Esophagus squamous epithelium (tissue), 5 donors: ENCODE measurements around the gene CTTN. TPM values are rescaled to one million over a fixed set of nuclear protein-coding genes. Genes with fewer than 3 reads are reported as not detected.

ENCODE experiments used
- DNase-seq: peaks from one replicate; lab custom pipeline; 2025; lab: John Stamatoyannopoulos, UW
- H3K27ac ChIP-seq, 4 donors: fragments of 200-600 bp; sonication (generic); one replicate each; pipeline ENCODE4 v1.5.1; 2016 to 2019; ENCODE audit warnings: mild to moderate bottlenecking in 1 of 4
- H3K27me3 ChIP-seq, 4 donors: fragments of 200-600 bp; sonication (generic); 1 replicate in 3 of 4; 2 replicates in 1 of 4; pipeline versions ENCODE4 v1.5.1 to v1.6.0; 2017 to 2021; ENCODE audit warnings: antibody characterized with exemption in 1 of 4
- H3K36me3 ChIP-seq, 3 donors: fragments of 200-600 bp; sonication (generic); one replicate each; pipeline ENCODE4 v1.5.1; 2016 to 2019
- H3K4me1 ChIP-seq, 3 donors: fragments of 200-600 bp; sonication (generic); one replicate each; pipeline ENCODE4 v1.5.1; 2017 to 2019
- H3K4me3 ChIP-seq, 4 donors: fragments of 200-600 bp; sonication (generic); 1 replicate in 3 of 4; 2 replicates in 1 of 4; pipeline ENCODE4 v1.5.1; 2016 to 2019; ENCODE audit warnings: mild to moderate bottlenecking in 2 of 4, moderate library complexity in 1 of 4
- H3K9me3 ChIP-seq, 3 donors: fragments of 200-600 bp; sonication (generic); one replicate each; pipeline ENCODE4 v1.5.1; 2016 to 2019
- POLR2A ChIP-seq, 4 donors: fragments of 450-650 bp; IDR thresholded peaks; one replicate each; pipeline ENCODE4 v1.6.1; 2017; ENCODE audit warnings: antibody characterized with exemption in 4 of 4, mild to moderate bottlenecking in 4 of 4, moderate library complexity in 3 of 4
- WGBS, 2 donors: methylation state at CpG; one replicate each; pipeline ENCODE4 v1.1.5; 2018; 5-methylcytosine and 5-hydroxymethylcytosine counted together
- intact Hi-C: fragments of 100-400 bp; cut with DNase I; formaldehyde crosslinking; loops from one replicate; pipeline ENCODE4 v1.15.0; 2022
- total RNA-seq, 4 donors: library from RNA; depleted of rRNA; stranded (reverse); fragments of >200 nt; gene quantifications; one replicate each; pipeline ENCODE4 v1.1.0, GENCODE V29; 2016
- TF ChIP-seq, protein P1 (sequence below), 6 experiments: fragments of 450-650 bp in 4 of 6; fragments of 200-600 bp in 2 of 6; sonication (generic) in 2 of 6; IDR thresholded peaks; one replicate each; pipeline ENCODE4 v1.5.1; 2016 to 2019; ENCODE audit warnings: antibody characterized with exemption in 6 of 6, mild to moderate bottlenecking in 4 of 6, moderate library complexity in 4 of 6
- donor health status: DM: yes; HTN: yes; CAD: no.

Gene CTTN
- total RNA-seq, 4 donors from 2014 or later, result 244 to 444 (median 320) TPM

DNA sequence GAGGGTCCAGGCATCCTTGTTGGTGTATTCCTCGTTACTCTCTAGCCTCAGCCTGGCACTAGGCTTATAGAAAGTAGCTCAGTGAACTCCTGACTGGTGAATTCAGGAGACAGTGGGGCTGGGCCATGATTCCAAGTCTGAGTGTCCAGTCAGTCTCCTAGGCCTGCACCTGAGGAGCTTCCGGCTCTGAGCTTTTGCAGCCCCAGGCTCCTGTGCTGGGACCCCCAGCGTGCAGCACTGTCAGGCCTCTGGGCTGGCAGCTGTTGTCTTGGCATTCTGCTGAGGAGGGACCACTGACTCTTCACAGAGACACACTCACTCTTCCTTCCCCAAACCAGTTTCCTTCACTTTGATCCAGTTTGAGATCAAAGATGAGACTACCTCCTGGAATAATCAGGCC lies 82.4 kb downstream of the CTTN start:
- H3K27ac ChIP-seq, result no peak overlapping the region
- H3K4me1 ChIP-seq, result no peaks in the 10 kb centered on the region
- no peak overlapping the region for H3K4me3 ChIP-seq
- TF ChIP-seq POLR2A (IDR thresholded peaks at IDR 0.05), result no peak
- TF ChIP-seq, protein P1, sequence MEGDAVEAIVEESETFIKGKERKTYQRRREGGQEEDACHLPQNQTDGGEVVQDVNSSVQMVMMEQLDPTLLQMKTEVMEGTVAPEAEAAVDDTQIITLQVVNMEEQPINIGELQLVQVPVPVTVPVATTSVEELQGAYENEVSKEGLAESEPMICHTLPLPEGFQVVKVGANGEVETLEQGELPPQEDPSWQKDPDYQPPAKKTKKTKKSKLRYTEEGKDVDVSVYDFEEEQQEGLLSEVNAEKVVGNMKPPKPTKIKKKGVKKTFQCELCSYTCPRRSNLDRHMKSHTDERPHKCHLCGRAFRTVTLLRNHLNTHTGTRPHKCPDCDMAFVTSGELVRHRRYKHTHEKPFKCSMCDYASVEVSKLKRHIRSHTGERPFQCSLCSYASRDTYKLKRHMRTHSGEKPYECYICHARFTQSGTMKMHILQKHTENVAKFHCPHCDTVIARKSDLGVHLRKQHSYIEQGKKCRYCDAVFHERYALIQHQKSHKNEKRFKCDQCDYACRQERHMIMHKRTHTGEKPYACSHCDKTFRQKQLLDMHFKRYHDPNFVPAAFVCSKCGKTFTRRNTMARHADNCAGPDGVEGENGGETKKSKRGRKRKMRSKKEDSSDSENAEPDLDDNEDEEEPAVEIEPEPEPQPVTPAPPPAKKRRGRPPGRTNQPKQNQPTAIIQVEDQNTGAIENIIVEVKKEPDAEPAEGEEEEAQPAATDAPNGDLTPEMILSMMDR (IDR thresholded peaks at IDR 0.05), result no peak
- DNase-seq, result no peak
- intact Hi-C loops, result no loop called here
- H3K27me3 ChIP-seq, result no peaks in the 10 kb centered on the region
- H3K36me3 ChIP-seq, result no peaks in the 10 kb centered on the region
- 84 to 92% methylated on average over 2 to 3 of the region's 3 CpGs for WGBS, 2 donors
- H3K9me3 ChIP-seq, result no peaks in the 10 kb centered on the region

DNA sequence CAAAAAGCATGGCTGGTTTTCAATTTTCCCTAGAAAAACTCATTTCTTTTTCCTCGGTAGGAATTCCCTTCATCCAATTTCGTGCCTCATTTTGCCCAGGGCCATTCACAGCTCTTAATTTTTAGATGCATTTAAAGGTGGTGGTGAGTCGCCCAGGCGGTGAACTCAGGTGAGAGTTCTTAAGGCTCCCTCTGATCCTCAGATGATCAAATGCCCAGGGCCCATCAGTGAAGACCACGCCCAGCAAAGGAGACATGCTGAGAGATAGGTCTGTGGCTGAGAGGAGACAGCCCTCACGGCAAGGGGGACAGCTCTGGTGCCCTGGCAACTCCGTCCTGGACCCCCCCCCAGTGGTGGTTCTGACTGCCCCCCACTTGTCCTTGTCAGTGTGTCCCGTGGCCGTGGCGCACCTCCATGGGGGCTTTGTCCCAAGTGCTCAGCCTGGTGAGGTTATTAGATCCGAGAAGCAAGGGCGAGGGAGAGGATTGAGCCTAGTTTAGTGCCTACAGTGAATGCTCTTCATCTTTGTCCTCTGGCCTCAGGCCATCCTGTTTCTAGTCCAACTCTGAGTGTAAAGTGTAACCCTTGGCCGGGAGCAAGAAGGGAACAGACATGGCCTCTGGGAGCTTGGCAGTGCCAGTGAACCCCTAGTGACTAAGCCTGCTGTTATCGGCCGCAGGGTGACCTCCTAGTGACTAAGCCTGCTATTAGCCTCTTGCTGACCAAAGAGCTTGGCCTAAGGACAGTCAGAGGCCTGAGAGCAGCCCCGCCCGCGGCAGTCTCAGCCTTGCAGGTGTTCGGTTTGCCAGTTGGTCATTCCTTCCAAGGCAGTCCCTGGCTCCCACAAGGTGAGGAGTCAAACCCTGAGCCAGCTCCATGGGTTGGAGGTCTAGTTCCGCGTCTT lies 83.5 kb downstream of the CTTN start:
- no peak for DNase-seq
- no peaks in the 10 kb centered on the region for H3K4me1 ChIP-seq
- no peaks in the 10 kb centered on the region for H3K9me3 ChIP-seq
- H3K27ac ChIP-seq, result no peak overlapping the region
- H3K27me3 ChIP-seq, result no peaks in the 10 kb centered on the region
- WGBS, 2 donors, result 81 to 89% methylated on average over 11 to 18 of the region's 21 CpGs
- intact Hi-C loops, result no loop called here
- TF ChIP-seq, protein P1 (IDR thresholded peaks at IDR 0.05), result no peak
- TF ChIP-seq POLR2A (IDR thresholded peaks at IDR 0.05), result no peak
- H3K36me3 ChIP-seq, result no peaks in the 10 kb centered on the region
- no peak overlapping the region for H3K4me3 ChIP-seq

DNA sequence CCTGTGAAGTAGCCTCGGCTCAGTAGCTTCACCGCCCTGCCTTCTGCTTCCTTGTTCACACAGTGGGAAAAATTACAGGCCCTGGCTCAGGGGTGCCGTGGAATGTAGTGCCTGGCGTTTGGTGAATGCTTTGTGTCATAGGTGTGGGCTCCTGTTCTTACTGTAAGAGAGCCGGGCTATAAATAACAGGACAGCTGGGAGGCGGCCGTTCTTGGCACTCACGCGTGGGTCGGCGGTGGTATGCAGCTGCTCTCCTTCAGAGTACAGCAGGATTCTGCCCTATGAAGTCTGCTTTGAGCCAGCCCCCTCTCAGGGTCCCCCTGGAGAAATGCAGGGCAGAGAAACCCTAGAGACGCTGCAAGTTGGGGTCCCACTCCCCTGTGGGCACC lies 84.2 kb downstream of the CTTN start:
- no peaks in the 10 kb centered on the region for H3K4me1 ChIP-seq
- WGBS, 2 donors, result 65 to 88% methylated on average over 4 to 5 of the region's 12 CpGs
- intact Hi-C loops, result no loop called here
- no peak overlapping the region for H3K4me3 ChIP-seq
- H3K9me3 ChIP-seq, result no peaks in the 10 kb centered on the region
- H3K27ac ChIP-seq, result no peak overlapping the region
- no peaks in the 10 kb centered on the region for H3K36me3 ChIP-seq
- DNase-seq, result no peak
- no peaks in the 10 kb centered on the region for H3K27me3 ChIP-seq
- TF ChIP-seq POLR2A (IDR thresholded peaks at IDR 0.05), result no peak
- TF ChIP-seq, protein P1 (IDR thresholded peaks at IDR 0.05), result no peak

DNA sequence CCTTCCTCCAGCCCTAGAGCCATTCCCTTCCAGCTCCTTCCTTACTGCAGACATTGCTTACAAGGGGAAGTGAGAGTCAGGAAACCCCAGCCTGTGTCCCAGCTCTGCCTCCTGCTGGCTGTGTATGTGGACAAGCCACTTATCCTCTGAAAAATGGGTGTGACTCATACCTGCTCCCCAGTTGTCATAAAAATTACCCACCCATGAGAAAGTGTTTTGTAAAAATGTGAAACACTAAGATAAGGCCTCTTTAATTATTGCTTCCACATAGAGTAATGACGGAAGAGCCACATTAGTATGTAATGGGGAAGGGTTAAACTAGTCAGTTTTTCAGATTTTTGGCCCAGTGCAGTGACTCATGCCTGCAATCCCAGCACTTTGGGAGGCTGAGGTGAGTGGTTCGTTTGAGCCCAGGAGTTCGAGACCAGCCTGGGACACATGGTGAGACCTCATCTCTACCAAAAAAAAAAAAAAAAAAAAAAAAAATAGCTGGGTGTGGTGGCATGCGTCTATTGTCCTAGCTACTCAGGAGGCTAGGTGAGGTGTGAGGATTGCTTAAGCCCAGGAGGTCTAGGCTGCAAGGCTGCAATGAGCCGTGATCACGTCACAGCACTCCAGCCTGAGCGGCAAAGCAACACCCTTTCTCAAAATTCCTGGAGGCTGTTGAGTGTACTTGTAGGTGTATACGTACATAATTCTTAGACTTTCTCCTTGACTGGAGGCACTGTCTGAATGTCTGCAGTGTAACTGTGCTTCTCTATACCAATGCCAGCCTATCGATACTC lies 84.9 kb downstream of the CTTN start:
- H3K4me3 ChIP-seq, result no peak overlapping the region
- no peaks in the 10 kb centered on the region for H3K9me3 ChIP-seq
- H3K36me3 ChIP-seq, result no peaks in the 10 kb centered on the region
- WGBS, 2 donors, result 70 to 86% methylated on average over 7 to 9 of the region's 9 CpGs
- no peaks in the 10 kb centered on the region for H3K4me1 ChIP-seq
- no peak for DNase-seq
- no peak for TF ChIP-seq POLR2A (IDR thresholded peaks at IDR 0.05)
- no peaks in the 10 kb centered on the region for H3K27me3 ChIP-seq
- intact Hi-C loops, result no loop called here
- H3K27ac ChIP-seq, result no peak overlapping the region

DNA sequence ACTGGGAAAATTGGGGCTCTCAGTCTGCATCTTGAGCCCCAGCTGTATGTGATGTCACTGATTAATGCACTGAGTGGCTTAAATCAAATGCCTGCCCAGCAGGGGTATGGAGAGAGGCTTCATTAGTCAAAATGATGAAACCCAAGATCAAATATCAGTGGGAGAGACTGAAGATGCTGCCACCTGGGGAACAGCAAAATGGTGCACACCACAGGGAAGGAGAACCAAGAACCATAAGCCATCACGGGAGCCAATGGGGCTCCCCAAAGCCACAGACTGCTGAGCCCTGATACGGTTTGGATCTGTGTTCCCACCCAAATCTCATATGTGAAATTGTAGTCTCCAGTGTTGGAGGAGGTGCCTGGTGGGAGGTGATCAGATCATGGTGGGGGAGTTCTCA lies 85.6 kb downstream of the CTTN start:
- intact Hi-C loops, result no loop called here
- Histone ChIP-seq H3K36me3 (no peaks in the 10 kb centered on the region), H3K9me3 (no peaks in the 10 kb centered on the region), H3K4me3 (no peak overlapping the region), H3K27me3 (no peaks in the 10 kb centered on the region), H3K4me1 (no peaks in the 10 kb centered on the region), H3K27ac (no peak overlapping the region)
- 88 to 96% methylated on average over 2 of the region's 2 CpGs for WGBS, 2 donors
- TF ChIP-seq, protein P1 (IDR thresholded peaks at IDR 0.05), result no peak
- no peak for TF ChIP-seq POLR2A (IDR thresholded peaks at IDR 0.05)
- no peak for DNase-seq
